MCF 10A (cell line): ENCODE results near the gene TIAM1. TPM values are rescaled to one million over a fixed set of nuclear protein-coding genes. Genes with fewer than 3 reads are reported as not detected.

Source experiments
- BruUV-seq: library from RNA; stranded (reverse); fragments of 400-500 nt; replicated peaks from 2 replicates; lab custom pipeline; 2021; lab: Mats Ljungman, UMichigan
- CTCF ChIA-PET: fragments of 300-600 bp; sonication (Branson Sonifier 250); formaldehyde crosslinking; extraction: SDS; loops from one replicate; lab custom pipeline; 2021; ENCODE audit warnings: antibody characterized with exemption, inconsistent platforms; lab: Yijun Ruan, JAX
- POLR2A ChIA-PET: fragments of 300-600, 350-650 bp; sonication (Branson Sonifier 250); formaldehyde crosslinking; extraction: SDS; loops from one replicate; lab custom pipeline; 2020; ENCODE audit warnings: antibody characterized with exemption, inconsistent platforms; lab: Yijun Ruan, JAX
- DNase-seq: peaks from one replicate; pipeline ENCODE4 v3.0.0-alpha.2; 2018; ENCODE audit not compliant: unreplicated experiment
- H3K27ac Mint-ChIP-seq: one replicate; pipeline ENCODE4 v1.8.0; 2022; ENCODE audit warnings: mild to moderate bottlenecking, low read depth, mixed read lengths; ENCODE audit not compliant: unreplicated experiment
- H3K27me3 Mint-ChIP-seq: one replicate; pipeline ENCODE4 v1.8.0; 2022; ENCODE audit warnings: mixed read lengths; ENCODE audit not compliant: insufficient read depth, unreplicated experiment
- H3K36me3 Mint-ChIP-seq: one replicate; pipeline ENCODE4 v1.8.0; 2022; ENCODE audit warnings: mild to moderate bottlenecking, moderate library complexity, mixed read lengths; ENCODE audit not compliant: insufficient read depth, unreplicated experiment
- H3K4me1 Mint-ChIP-seq: one replicate; pipeline ENCODE4 v1.8.0; 2022; ENCODE audit warnings: mixed read lengths; ENCODE audit not compliant: insufficient read depth, unreplicated experiment
- H3K4me3 Mint-ChIP-seq: one replicate; pipeline ENCODE4 v1.8.0; 2022; ENCODE audit warnings: mild to moderate bottlenecking, moderate library complexity, mixed read lengths; ENCODE audit not compliant: unreplicated experiment
- H3K9me3 Mint-ChIP-seq: one replicate; pipeline ENCODE4 v1.8.0; 2022; ENCODE audit warnings: mixed read lengths; ENCODE audit not compliant: unreplicated experiment
- intact Hi-C: fragments of 100-400 bp; cut with micrococcal nuclease; formaldehyde crosslinking; loops from 2 replicates; pipeline ENCODE4 v1.14.1; 2022
- total RNA-seq: library from RNA; stranded (reverse); gene quantifications from 2 replicates; pipeline ENCODE4 v1.2.3, GENCODE V29; 2022
- TF ChIP-seq, protein P1 (sequence below): fragments of 200-600 bp; IDR thresholded peaks from one replicate; pipeline ENCODE4 v1.8.0; 2022; ENCODE audit warnings: antibody characterized with exemption, mild to moderate bottlenecking; ENCODE audit not compliant: unreplicated experiment

The TIAM1 gene
- total RNA-seq, 1 experiment from 2014 or later: 9.8 TPM

DNA sequence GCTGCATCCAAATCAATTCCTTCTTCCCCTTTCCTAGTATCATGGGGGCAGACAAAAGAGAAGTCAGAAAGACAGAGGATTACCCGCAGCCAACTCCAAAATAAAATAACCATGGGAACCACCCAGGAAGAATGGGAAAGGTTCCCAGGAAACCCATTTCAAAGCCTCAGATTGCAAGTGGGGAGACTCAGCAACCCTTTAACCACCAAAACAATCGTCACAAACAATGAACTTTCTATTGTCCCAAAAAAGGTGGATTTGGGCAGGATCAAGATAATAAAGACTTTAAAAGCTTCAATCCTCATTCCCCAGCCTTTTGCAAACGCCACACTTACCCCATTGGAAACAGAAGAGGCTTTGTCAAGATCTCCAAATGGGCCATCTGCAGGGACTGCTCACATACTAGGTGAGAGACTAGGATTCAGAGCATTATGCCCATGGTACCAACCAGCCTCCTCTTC, 5.1 kb downstream of the TIAM1 start:
- intact Hi-C loops: no loop called here
- Mint-ChIP-seq H3K9me3 (no peaks in the 10 kb centered on the region), H3K4me3 (no peak overlapping the region), H3K4me1 (peaks cover 34% of the 10 kb centered on the region), H3K27ac (no peak overlapping the region), H3K36me3 (no peaks in the 10 kb centered on the region), H3K27me3 (no peaks in the 10 kb centered on the region)
- CTCF ChIA-PET: interaction anchor here (0.6 kb wide), 1 partner anchor 142 kb away, joined by 5 read pairs; no protein-coding TSS in a partner anchor
- TF ChIP-seq, protein P1, sequence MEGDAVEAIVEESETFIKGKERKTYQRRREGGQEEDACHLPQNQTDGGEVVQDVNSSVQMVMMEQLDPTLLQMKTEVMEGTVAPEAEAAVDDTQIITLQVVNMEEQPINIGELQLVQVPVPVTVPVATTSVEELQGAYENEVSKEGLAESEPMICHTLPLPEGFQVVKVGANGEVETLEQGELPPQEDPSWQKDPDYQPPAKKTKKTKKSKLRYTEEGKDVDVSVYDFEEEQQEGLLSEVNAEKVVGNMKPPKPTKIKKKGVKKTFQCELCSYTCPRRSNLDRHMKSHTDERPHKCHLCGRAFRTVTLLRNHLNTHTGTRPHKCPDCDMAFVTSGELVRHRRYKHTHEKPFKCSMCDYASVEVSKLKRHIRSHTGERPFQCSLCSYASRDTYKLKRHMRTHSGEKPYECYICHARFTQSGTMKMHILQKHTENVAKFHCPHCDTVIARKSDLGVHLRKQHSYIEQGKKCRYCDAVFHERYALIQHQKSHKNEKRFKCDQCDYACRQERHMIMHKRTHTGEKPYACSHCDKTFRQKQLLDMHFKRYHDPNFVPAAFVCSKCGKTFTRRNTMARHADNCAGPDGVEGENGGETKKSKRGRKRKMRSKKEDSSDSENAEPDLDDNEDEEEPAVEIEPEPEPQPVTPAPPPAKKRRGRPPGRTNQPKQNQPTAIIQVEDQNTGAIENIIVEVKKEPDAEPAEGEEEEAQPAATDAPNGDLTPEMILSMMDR: no peak
- POLR2A ChIA-PET: interaction anchor here (0.8 kb wide), 1 partner anchor 242 kb away, joined by 3 read pairs; no protein-coding TSS in a partner anchor
- no TSS peak for BruUV-seq
- no peak for DNase-seq

DNA sequence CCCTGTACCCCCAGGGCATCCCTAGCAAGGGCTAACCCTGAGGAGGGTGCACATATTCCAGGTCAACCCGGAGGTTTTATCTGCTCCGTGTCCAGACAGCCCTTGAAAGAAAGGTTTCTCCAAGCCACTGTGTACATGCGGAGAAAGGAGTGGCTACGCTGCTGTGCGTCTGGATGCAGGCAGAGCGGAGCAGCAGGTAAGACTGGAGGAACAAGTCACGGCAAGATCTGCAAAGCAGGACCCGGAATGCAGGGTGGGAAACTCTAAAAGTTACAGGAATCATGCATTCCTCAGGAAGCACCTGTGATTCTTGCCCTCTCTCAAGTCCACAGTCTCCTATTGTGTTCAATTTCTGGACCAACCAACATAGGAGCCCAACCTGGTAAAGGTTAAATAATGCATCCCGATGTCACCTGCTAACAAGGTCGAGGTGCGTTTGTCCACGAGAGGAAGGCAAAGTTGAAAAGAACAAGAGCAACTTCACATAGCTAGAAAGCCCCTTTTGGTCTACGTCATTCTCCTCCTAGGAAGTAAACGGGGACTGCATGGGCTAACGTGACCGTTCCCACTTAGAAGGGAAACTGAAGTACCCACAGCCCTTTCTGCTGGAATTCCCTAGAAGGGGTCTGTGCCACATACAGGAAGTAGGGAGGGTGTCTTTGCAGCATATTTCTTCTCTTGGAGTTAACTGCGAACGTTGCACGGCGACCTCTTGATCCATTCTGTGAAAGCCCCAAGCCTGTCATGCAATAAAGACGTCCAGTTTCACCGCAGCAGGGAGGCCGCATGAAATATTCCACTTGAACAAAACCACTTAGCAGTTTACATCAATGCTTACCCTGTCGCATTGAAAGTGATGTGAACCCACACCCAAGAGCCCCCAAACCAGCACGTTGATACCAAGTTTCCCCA, 5.8 kb downstream of the TIAM1 start:
- Mint-ChIP-seq H3K4me1 (peaks cover 28% of the 10 kb centered on the region), H3K36me3 (no peaks in the 10 kb centered on the region), H3K4me3 (no peak overlapping the region), H3K9me3 (no peaks in the 10 kb centered on the region), H3K27me3 (no peaks in the 10 kb centered on the region), H3K27ac (no peak overlapping the region)
- ChIA-PET CTCF (no interaction called here), POLR2A (no interaction called here)
- intact Hi-C loops: no loop called here
- TF ChIP-seq, protein P1: no peak
- BruUV-seq: no TSS peak
- no peak for DNase-seq

DNA sequence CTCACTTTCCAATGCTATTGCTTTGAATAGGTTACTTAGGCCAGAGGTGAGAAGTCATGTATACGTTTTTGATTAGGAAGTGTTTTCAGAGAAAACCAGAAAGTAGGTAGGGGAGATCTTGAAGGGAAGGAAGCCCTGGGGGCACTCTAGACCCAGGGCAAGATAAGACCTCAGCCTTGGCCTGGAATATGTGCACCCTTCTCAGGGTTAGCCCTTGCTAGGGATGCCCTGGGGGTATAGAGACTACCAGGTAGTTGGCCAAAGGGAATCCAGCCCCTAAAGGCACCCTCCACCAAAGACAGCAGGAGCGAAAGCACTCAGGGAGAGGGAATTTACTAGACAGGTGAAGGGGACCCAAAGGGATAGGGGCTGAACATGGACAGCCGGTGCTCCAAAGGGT, 7.0 kb downstream of the TIAM1 start:
- TF ChIP-seq, protein P1: no peak
- CTCF ChIA-PET: interaction anchor here (1.2 kb wide), 1 partner anchor 244 kb away, joined by 4 read pairs; no protein-coding TSS in a partner anchor
- no peak for DNase-seq
- BruUV-seq: no TSS peak
- POLR2A ChIA-PET: interaction anchor here (2.4 kb wide), 1 partner anchor 27 kb away, joined by 7 read pairs; no protein-coding TSS in a partner anchor
- H3K4me3 Mint-ChIP-seq: no peak overlapping the region
- H3K27ac Mint-ChIP-seq: peak overlapping the region; percentile 78
- H3K27me3 Mint-ChIP-seq: no peaks in the 10 kb centered on the region
- intact Hi-C loops: no loop called here
- no peaks in the 10 kb centered on the region for H3K9me3 Mint-ChIP-seq
- peaks cover 25% of the 10 kb centered on the region for H3K4me1 Mint-ChIP-seq
- H3K36me3 Mint-ChIP-seq: no peaks in the 10 kb centered on the region

DNA sequence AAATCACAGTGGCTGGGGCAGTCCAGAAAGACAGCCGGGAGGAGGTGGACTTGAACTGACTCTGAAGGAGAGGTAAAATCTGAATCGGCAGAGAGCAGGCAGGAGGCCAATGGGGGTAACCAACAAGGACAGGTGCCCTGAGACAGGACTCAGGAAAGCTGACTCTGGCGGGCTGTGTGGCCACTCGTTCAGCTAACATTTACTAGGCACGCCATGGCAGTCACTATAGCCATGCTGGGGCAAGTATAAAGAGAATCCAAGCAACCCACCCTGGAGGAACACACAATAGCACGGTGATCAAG, 7.4 kb downstream of the TIAM1 start:
- TF ChIP-seq, protein P1: no peak
- no peak for DNase-seq
- H3K27ac Mint-ChIP-seq: peak overlapping the region; percentile 78
- peaks cover 25% of the 10 kb centered on the region for H3K4me1 Mint-ChIP-seq
- H3K36me3 Mint-ChIP-seq: no peaks in the 10 kb centered on the region
- POLR2A ChIA-PET: interaction anchor here (2.4 kb wide), 1 partner anchor 26 kb away, joined by 7 read pairs; no protein-coding TSS in a partner anchor
- no peaks in the 10 kb centered on the region for H3K9me3 Mint-ChIP-seq
- H3K4me3 Mint-ChIP-seq: no peak overlapping the region
- no peaks in the 10 kb centered on the region for H3K27me3 Mint-ChIP-seq
- BruUV-seq: no TSS peak
- CTCF ChIA-PET: interaction anchor here (1.2 to 1.6 kb wide), 2 partner anchors 136 to 245 kb away, joined by 4 read pairs; no protein-coding TSS in a partner anchor
- intact Hi-C loops: no loop called here
